Measurements from ENCODE around the gene FANCC. TPM values are rescaled to one million over a fixed set of nuclear protein-coding genes. Genes with fewer than 3 reads are reported as not detected.

Gene FANCC
- total and polyA plus RNA-seq, 5 donors from 2014 or later, result 2.8 to 7.5 (median 5.4) TPM

- ATAC-seq (ENCODE audit: low read depth in 2 of 2), result no peak
- Mint-ChIP-seq H3K9me3 (peaks cover 0 to 4% (median 0%) of the 10 kb centered on the region in 7 donors), H3K27ac (no peak overlapping the region), H3K4me3 (no peak overlapping the region), H3K27me3 (no peaks in the 10 kb centered on the region), H3K36me3 (peaks cover 9% of the 10 kb centered on the region), H3K4me1 (peaks cover 0 to 7% (median 5%) of the 10 kb centered on the region in 4 donors)
- H3K27ac ChIP-seq (ENCODE audit: insufficient read depth, low read length, poor library complexity, severe bottlenecking), result no peak overlapping the region
- H3K4me1 ChIP-seq (ENCODE audit: control insufficient read depth, insufficient read depth, low read length, poor library complexity, severe bottlenecking), result no peaks in the 10 kb centered on the region
- no peaks in the 10 kb centered on the region for H3K36me3 ChIP-seq (ENCODE audit: control insufficient read depth, insufficient read depth, low read length)
- H3K9me3 ChIP-seq (ENCODE audit: control insufficient read depth in 2 of 2, low read length in 2 of 2), result no peaks in the 10 kb centered on the region
- no peaks in the 10 kb centered on the region for H3K27me3 ChIP-seq (ENCODE audit: control insufficient read depth, insufficient read depth, low read length)
- H3K4me3 ChIP-seq (ENCODE audit: low read depth, low read length), result no peak overlapping the region
- no peak for DNase-seq
Observed at GRCh38 chr9:95156074-95156473, 161.4 kb downstream of the FANCC start.

GRCh38 chr9:95155220-95155619, 162.3 kb downstream of the FANCC start:
- no peak overlapping the region for H3K27ac ChIP-seq (ENCODE audit: insufficient read depth, low read length, poor library complexity, severe bottlenecking)
- ATAC-seq (ENCODE audit: low read depth in 2 of 2) (no peak), DNase-seq (no peak)
- H3K4me1 ChIP-seq (ENCODE audit: control insufficient read depth, insufficient read depth, low read length, poor library complexity, severe bottlenecking), result no peaks in the 10 kb centered on the region
- H3K36me3 Mint-ChIP-seq, result peaks cover 7% of the 10 kb centered on the region
- H3K27me3 ChIP-seq (ENCODE audit: control insufficient read depth, insufficient read depth, low read length), result no peaks in the 10 kb centered on the region
- H3K4me1 Mint-ChIP-seq, result peaks cover 0 to 7% (median 5%) of the 10 kb centered on the region in 4 donors
- peaks cover 0 to 4% (median 0%) of the 10 kb centered on the region in 7 donors for H3K9me3 Mint-ChIP-seq
- no peaks in the 10 kb centered on the region for H3K9me3 ChIP-seq (ENCODE audit: control insufficient read depth in 2 of 2, low read length in 2 of 2)
- no peak overlapping the region for H3K4me3 Mint-ChIP-seq
- H3K4me3 ChIP-seq (ENCODE audit: low read depth, low read length), result no peak overlapping the region
- H3K27ac Mint-ChIP-seq, result peak overlapping the region in 1 of 3 donors; percentile 52
- H3K27me3 Mint-ChIP-seq, result no peaks in the 10 kb centered on the region
- H3K36me3 ChIP-seq (ENCODE audit: control insufficient read depth, insufficient read depth, low read length), result no peaks in the 10 kb centered on the region

GRCh38 chr9:95150903-95151302, 166.6 kb downstream of the FANCC start:
- H3K4me1 Mint-ChIP-seq, result peaks cover 0 to 5% (median 3%) of the 10 kb centered on the region in 4 donors
- Histone ChIP-seq H3K4me3 (ENCODE audit: low read depth, low read length) (no peak overlapping the region), H3K4me1 (ENCODE audit: control insufficient read depth, insufficient read depth, low read length, poor library complexity, severe bottlenecking) (no peaks in the 10 kb centered on the region), H3K27ac (ENCODE audit: insufficient read depth, low read length, poor library complexity, severe bottlenecking) (no peak overlapping the region), H3K36me3 (ENCODE audit: control insufficient read depth, insufficient read depth, low read length) (no peaks in the 10 kb centered on the region), H3K9me3 (ENCODE audit: control insufficient read depth in 2 of 2, low read length in 2 of 2) (no peaks in the 10 kb centered on the region), H3K27me3 (ENCODE audit: control insufficient read depth, insufficient read depth, low read length) (no peaks in the 10 kb centered on the region)
- H3K9me3 Mint-ChIP-seq, result no peaks in the 10 kb centered on the region
- DNase-seq (no peak), ATAC-seq (ENCODE audit: low read depth in 2 of 2) (no peak)
- H3K4me3 Mint-ChIP-seq, result no peak overlapping the region
- no peaks in the 10 kb centered on the region for H3K27me3 Mint-ChIP-seq
- H3K36me3 Mint-ChIP-seq, result peaks cover 11% of the 10 kb centered on the region
- H3K27ac Mint-ChIP-seq, result no peak overlapping the region

- no peak overlapping the region for H3K27ac ChIP-seq (ENCODE audit: insufficient read depth, low read length, poor library complexity, severe bottlenecking)
- no peaks in the 10 kb centered on the region for H3K9me3 Mint-ChIP-seq
- H3K36me3 Mint-ChIP-seq, result peaks cover 19% of the 10 kb centered on the region
- no peaks in the 10 kb centered on the region for H3K9me3 ChIP-seq (ENCODE audit: control insufficient read depth in 2 of 2, low read length in 2 of 2)
- no peaks in the 10 kb centered on the region for H3K27me3 ChIP-seq (ENCODE audit: control insufficient read depth, insufficient read depth, low read length)
- H3K27me3 Mint-ChIP-seq, result no peaks in the 10 kb centered on the region
- no peak overlapping the region for H3K4me3 ChIP-seq (ENCODE audit: low read depth, low read length)
- ATAC-seq (ENCODE audit: low read depth in 2 of 2) (no peak), DNase-seq (no peak)
- peaks cover 0 to 4% (median 0%) of the 10 kb centered on the region in 4 donors for H3K4me1 Mint-ChIP-seq
- H3K36me3 ChIP-seq (ENCODE audit: control insufficient read depth, insufficient read depth, low read length), result no peaks in the 10 kb centered on the region
- H3K4me1 ChIP-seq (ENCODE audit: control insufficient read depth, insufficient read depth, low read length, poor library complexity, severe bottlenecking), result no peaks in the 10 kb centered on the region
- H3K27ac Mint-ChIP-seq, result no peak overlapping the region
- H3K4me3 Mint-ChIP-seq, result no peak overlapping the region
Observed at GRCh38 chr9:95148208-95148520, 169.3 kb downstream of the FANCC start.

- Mint-ChIP-seq H3K27ac (peak overlapping the region in 1 of 3 donors; percentile 39), H3K4me1 (peaks cover 0 to 4% (median 0%) of the 10 kb centered on the region in 4 donors), H3K27me3 (no peaks in the 10 kb centered on the region), H3K36me3 (peaks cover 19% of the 10 kb centered on the region), H3K4me3 (no peak overlapping the region), H3K9me3 (no peaks in the 10 kb centered on the region)
- Histone ChIP-seq H3K36me3 (ENCODE audit: control insufficient read depth, insufficient read depth, low read length) (no peaks in the 10 kb centered on the region), H3K4me3 (ENCODE audit: low read depth, low read length) (no peak overlapping the region), H3K9me3 (ENCODE audit: control insufficient read depth in 2 of 2, low read length in 2 of 2) (no peaks in the 10 kb centered on the region), H3K4me1 (ENCODE audit: control insufficient read depth, insufficient read depth, low read length, poor library complexity, severe bottlenecking) (no peaks in the 10 kb centered on the region), H3K27me3 (ENCODE audit: control insufficient read depth, insufficient read depth, low read length) (no peaks in the 10 kb centered on the region), H3K27ac (ENCODE audit: insufficient read depth, low read length, poor library complexity, severe bottlenecking) (no peak overlapping the region)
- DNase-seq (no peak), ATAC-seq (ENCODE audit: low read depth in 2 of 2) (no peak)
Observed at GRCh38 chr9:95147452-95148207, 169.9 kb downstream of the FANCC start.

GRCh38 chr9:95143591-95144561, 173.6 kb downstream of the FANCC start:
- Mint-ChIP-seq H3K36me3 (peaks cover 11% of the 10 kb centered on the region), H3K27ac (no peak overlapping the region), H3K27me3 (no peaks in the 10 kb centered on the region), H3K9me3 (no peaks in the 10 kb centered on the region), H3K4me3 (no peak overlapping the region), H3K4me1 (peaks cover 0 to 13% (median under 1%) of the 10 kb centered on the region in 4 donors)
- Histone ChIP-seq H3K27me3 (ENCODE audit: control insufficient read depth, insufficient read depth, low read length) (no peaks in the 10 kb centered on the region), H3K4me3 (ENCODE audit: low read depth, low read length) (no peak overlapping the region), H3K27ac (ENCODE audit: insufficient read depth, low read length, poor library complexity, severe bottlenecking) (no peak overlapping the region), H3K9me3 (ENCODE audit: control insufficient read depth in 2 of 2, low read length in 2 of 2) (no peaks in the 10 kb centered on the region), H3K36me3 (ENCODE audit: control insufficient read depth, insufficient read depth, low read length) (no peaks in the 10 kb centered on the region), H3K4me1 (ENCODE audit: control insufficient read depth, insufficient read depth, low read length, poor library complexity, severe bottlenecking) (no peaks in the 10 kb centered on the region)
- ATAC-seq (ENCODE audit: low read depth in 2 of 2) (no peak), DNase-seq (no peak)

GRCh38 chr9:95142728-95143127, 174.8 kb downstream of the FANCC start:
- no peaks in the 10 kb centered on the region for H3K4me1 ChIP-seq (ENCODE audit: control insufficient read depth, insufficient read depth, low read length, poor library complexity, severe bottlenecking)
- H3K4me3 ChIP-seq (ENCODE audit: low read depth, low read length), result no peak overlapping the region
- peaks cover 0 to 13% (median under 1%) of the 10 kb centered on the region in 4 donors for H3K4me1 Mint-ChIP-seq
- H3K9me3 ChIP-seq (ENCODE audit: control insufficient read depth in 2 of 2, low read length in 2 of 2), result no peaks in the 10 kb centered on the region
- H3K36me3 ChIP-seq (ENCODE audit: control insufficient read depth, insufficient read depth, low read length), result no peaks in the 10 kb centered on the region
- DNase-seq (no peak), ATAC-seq (ENCODE audit: low read depth in 2 of 2) (no peak)
- H3K27ac Mint-ChIP-seq, result peak overlapping the region in 1 of 3 donors; percentile 21
- no peaks in the 10 kb centered on the region for H3K27me3 Mint-ChIP-seq
- no peaks in the 10 kb centered on the region for H3K27me3 ChIP-seq (ENCODE audit: control insufficient read depth, insufficient read depth, low read length)
- H3K9me3 Mint-ChIP-seq, result no peaks in the 10 kb centered on the region
- peaks cover 12% of the 10 kb centered on the region for H3K36me3 Mint-ChIP-seq
- H3K4me3 Mint-ChIP-seq, result peak overlapping the region in 1 of 4 donors; percentile 43
- H3K27ac ChIP-seq (ENCODE audit: insufficient read depth, low read length, poor library complexity, severe bottlenecking), result no peak overlapping the region

All from CD4-positive, CD25-positive, alpha-beta regulatory T cell (primary cell).